Measurements from ENCODE around the gene RCAN1.
"Not testable (repeated sequence)": the region's sequence is repeated elsewhere in the genome, so short reads cannot be mapped to it uniquely, and the experiment has no call there.

Gene RCAN1

DNA sequence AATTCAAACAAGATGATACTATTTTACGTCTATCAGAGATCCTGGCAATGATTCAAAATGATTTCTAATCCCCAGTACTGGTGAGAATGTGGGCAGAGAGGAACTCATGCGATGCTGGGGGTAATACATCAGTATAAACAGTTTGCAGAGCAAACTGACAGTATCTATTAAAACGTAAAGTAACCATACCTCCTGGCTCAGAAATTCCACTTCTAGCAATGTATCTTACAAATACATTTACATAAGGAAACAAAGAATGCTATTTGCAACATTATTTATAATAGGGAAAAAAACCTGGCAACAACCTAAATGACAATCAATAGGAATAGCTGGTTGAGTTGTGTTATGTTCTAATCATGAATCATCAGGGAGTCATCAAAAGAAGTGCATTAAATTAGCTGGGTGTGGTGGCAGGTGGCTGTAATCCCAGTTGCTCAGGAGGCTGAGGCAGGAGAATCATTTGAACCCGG is 15.9 kb downstream of the RCAN1 start:
- no peak for DNase-seq

DNA sequence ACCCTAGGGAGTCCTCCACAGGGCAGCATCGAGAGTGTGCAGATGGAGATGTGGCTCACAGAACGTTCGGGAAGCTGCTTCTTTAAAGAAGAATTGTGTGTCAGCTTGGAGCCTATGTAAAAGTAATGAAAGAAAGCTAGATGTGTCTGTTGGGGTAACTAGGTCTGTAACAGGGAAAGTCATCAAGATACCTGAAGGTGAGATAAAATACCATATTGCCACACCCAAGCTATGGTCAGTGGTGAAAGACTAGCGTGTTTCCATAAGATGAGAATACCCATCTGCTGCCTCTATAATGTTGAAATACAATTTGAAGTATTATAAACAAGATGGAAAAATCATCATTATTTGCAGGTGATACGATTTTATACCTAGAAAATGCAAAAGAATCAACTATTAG is 17.5 kb downstream of the RCAN1 start:
- no peak for DNase-seq

DNA sequence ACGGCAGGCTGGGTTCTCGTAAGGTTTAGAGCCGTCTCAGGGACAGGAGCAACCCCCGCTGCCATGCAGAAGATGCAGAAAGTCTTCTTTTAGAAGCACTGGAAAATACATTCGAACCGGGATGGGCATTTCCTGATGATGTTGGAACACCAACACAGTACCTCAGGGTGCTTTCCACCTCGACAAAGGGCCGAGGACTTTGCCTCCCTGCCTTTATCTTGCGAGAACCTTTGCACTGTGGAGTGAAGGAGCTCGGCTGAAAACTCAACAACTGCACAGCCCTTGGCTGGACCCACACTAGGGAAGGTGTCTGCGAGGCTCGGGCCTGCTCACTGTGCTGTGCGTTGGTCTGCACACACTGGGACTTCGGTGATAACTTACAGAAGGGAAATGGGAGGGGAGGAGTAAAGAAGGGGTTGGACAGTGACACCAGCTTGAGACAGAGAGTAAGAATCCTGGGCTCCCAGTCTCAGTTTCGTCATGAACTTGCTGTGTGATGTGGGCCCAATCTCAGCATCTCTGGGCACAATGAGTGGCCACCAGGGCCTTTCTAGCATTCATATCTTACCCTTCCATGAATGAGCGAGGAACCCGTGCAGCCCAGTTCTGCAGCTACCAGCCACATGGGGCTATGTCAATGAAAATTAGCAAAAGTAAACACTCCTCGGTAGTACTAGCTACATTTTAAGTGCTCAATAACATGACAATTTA is 18.2 kb downstream of the RCAN1 start:
- DNase-seq: no peak

DNA sequence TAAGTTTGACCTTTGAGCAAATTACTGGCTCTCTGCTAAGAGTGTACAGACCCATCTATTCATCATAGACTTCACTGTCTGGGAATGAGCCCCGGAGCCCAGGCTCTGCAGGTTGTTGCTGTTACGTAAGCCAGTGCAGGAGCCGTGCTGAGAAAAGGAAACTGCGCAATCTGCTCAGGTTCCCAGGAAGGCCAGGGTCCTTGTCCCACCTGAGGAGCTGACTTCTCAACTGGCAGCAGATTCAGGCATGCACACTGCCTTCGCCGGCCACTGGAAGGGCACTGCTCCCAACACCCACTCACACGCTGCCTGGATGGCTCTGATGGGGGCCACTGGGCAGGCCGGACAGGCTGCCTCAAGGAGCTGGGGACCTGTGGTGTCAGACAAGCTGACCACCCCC is 19.5 kb downstream of the RCAN1 start:
- no peak for DNase-seq

DNA sequence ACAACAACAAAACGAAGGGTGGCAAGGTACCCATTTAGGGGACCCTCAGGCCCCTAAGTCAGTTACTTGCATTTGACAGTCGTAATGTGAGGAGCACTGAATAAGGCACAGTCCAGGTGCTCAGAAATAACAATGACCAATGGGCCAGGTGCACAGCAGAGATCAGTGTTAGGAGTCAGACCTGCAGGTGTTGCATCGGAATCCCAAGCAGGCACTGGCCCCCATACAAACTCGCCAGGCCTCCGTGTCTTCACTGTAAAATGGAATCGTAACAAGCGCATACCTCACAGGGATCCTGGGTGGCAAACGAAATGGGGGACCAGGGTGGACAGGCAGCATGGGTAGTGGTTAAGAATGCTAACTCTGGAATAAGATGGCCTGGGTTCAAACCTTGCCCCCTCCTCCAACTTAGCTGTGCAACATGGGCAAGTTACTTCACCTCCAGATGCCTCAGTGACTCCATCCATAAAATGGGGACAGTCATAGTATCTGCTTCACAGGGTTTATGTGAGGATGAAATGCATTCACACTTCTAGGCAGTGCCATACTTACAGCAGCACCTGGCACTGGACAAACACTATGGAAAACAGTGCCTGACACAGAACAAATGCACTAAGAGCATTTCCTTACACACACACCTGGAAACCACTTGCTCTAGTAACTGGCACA is 20.2 kb downstream of the RCAN1 start:
- DNase-seq: no peak

DNA sequence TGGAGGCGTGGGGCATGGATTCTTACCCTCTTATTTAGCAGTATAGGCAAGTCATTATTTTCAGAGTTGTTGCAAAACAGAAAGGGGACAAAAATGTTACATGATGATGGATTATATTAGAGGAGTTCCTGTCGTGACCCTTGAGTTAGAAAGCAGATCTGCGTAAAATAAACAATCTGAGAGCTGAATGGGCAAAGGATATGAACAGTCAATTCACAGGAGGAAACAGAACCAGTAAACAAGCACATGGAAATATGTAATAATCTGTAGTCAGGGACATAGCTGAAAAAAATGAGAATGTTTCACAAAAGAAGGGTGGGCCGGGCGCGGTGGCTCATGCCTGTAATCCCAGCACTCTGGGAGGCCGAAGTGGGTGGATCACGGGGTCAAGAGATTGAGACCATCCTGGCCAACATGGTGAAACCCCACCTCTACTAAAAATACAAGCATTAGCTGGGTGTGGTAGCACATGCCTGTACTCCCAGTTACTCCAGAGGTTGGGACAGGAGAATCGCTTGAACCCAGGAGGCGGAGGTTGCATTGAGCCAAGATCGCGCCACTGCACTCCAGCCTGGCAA is 20.9 kb downstream of the RCAN1 start:
- DNase-seq: no peak

DNA sequence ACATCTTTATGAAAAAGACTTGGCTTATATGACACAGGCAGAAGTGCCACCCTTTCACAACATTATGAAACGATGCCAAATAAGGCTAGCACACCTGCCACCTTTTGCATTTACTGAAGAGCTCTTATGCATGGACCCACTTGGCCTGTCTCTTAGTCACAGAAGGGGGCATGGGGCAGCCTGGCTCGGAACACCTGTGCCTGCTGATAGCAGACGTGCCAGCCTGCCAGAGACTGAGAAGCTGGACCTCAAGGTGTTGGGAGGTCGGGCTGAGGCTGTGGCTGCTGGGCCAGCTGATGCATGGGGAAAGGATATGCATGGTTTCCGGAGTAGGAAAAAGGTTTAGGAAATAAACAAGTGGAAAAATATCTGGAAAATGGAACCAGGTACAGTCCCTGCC is 21.5 kb downstream of the RCAN1 start:
- no peak for DNase-seq

DNA sequence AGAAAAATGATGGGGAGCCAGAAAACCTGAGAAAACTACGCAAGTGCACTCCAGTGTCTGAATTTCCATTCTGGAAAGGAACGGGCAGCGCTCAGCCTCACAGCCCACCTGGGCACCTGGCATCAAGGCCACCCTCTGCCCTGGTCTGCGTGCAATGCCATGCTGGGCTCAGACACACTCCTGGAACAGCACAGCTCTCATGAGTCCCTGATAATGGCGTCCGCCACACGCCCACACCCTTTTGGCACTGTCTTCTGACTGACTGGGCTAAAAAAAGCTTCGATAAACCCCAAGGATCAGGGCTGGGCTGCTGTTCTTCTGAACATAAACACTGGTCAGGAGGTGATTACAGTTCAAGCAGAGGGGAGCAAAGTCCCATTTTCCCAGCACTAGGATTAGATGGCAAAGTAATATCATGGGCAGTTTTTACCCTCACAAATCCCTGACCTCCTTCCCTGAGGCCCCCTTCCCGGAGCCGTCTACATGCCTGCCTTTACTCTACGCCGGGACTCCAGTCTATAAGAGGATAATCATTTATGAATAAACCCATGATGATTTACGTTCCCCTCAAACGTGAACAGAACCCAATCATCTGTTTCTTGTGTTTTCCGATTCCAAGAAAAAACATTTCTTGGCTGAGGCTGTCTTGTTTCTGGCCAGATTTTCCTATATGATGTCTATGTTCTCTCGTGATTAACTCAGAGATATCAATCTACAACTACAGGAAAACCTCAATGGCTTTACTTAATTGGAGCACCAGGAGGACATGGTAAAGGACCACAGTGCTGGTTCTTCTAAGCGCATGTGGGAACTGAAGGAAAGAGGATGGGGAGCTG is 22.6 kb downstream of the RCAN1 start:
- DNase-seq: no peak

DNA sequence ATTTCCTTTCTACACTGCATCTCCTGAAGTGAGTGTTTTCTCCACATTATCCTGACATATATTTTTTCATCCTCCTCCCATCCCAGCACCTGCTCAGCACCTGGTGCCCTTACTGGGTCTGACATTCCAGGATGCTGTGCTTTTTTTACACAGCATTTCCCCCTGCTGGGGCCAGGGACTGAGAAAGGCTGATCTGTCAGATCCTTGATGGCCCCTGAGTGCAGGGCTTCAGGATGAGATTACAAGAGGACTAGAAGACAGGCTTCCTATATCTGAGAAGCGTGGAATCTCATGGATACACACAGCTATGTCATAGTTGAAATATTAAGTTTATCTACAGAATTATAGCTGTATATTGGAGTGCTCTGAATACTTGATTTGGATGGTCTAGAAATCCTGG is 24.4 kb downstream of the RCAN1 start:
- DNase-seq: no peak

DNA sequence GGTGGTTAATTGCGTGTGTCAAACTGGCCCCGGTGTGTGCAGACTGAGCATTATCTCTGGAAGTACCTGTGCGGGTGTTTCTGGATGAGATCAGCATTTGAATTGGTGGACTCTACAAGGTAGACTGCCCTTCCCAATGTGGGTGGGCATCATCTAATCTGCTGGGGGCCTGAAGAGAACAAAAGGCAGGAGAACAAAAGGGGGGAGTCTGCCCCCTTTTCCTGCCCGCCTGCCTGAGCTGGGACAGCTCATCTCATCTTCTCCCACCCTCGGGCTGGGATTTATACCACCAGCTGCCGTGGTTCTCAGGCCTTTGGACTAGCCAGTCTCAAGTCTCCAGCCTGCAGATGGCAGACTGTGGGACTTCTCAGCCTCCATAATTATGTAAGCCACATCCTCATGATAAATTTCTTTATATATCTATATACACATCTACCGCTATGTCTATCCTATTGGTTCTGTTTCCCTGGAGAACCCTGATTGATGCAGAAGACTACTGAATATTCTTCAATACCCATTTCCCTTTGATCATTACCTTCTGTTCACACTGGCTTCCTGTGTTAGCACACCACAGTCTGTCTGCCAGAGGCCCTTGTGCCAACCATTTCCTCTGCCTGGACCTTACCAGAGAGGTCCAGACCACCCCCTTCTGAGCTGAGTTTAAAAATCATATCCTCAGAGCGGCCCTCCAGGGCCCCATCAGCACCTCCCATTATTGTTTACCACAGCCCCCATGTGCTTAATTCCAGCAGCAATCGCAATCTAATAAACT is 25.2 kb downstream of the RCAN1 start:
- no peak for DNase-seq

DNA sequence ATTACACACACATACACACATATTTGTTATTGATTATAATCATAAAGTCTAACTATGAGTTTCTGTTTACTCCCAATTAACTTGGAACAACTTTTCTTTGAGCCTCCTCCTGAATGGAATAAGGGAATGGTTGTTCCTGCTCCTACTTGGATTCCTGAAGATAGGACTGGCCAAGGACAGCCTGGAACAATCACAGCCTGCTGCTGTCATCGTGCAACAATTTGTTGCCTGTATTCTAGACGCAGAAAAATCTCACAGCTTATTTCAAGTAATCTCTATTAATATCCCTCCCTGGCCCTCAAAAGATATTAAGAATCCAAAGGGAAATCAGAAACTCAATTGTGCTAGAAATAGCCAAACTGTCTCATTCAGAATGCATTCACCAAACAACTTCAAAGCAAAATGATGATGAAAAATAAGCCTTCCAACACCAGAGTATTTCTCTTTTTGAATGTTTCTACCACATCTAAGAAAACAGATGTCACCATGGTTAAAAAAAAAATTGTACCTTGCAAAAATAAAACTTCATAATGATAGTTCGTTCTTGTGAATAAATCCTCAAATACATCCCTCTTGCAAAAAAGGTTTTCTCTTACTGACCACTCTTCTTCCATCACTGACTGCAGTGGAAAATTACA is 30.9 kb downstream of the RCAN1 start:
- no peak for DNase-seq

DNA sequence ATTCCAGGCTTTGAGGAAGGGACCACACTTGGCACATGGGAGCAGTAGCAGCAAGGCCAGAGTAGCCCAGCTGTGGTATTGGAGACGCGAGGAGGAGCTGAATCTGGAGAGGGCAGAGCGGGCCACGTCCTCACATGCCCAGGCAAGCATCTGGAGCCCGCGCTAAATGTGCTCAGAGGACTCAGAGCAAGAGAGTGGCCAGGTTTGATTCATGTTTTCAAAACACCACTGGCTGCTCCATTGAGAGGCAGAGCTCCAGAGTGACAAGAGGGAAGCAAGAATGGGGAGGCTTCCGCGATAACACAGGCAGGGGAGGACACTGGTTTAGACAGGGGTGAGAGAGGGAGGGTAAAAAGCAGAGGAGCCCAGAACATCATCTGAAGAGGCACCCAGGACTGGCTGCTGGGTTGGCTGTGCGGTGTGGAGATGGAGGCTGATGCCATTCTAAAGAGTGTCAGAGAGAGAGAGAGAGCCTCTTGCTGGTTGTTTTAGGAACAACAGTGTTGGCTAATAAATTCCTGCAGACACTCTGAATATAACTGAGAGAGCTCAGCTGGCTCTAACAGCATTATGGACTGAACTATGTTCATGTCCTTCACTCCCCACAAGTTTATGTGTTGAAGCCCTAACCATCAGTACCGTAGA is 32.3 kb downstream of the RCAN1 start:
- no peak for DNase-seq

DNA sequence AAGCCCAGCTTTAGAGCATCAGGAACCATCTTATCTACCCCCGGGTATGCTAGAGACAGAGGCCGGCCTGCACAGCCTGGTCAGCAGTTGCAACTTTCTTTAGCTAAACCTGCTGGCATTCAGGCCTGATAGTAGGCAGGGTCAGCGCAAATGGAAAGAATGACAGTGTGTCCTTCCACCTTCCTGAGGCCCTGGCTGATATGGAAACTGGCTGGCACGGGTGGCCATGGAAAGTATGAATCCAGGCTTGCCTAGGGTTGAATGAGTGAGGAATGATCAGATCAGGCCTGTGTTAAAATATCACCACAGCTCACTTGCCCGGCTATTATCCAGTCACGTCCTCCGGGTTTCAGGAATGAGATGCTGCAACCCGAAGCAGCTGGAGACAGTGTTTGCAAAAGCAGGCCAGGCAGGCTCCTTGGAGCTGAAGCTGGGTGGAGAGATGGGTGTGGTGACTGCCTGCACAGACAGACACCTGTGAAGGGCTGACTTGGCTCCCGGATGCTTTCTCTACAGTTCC is 34.7 kb downstream of the RCAN1 start:
- DNase-seq: no peak

DNA sequence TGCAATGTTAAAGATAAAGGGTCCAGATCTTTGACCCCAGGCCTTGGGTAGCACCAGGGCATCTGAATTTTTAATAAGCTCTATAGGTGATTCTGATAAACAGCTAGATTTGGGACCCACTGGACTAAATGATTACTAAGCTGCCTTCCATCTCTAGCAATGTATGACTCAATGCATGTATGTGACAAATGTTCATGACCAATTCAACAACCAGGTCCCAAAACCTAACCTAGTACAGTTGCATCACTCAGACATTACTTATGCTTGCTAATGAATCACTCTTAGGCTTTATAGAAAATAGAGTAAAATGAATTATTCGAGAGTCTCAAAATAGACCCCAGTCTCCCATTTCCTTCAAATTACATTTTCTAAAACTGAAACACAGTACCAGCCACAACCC is 35.5 kb downstream of the RCAN1 start:
- no peak for DNase-seq

DNA sequence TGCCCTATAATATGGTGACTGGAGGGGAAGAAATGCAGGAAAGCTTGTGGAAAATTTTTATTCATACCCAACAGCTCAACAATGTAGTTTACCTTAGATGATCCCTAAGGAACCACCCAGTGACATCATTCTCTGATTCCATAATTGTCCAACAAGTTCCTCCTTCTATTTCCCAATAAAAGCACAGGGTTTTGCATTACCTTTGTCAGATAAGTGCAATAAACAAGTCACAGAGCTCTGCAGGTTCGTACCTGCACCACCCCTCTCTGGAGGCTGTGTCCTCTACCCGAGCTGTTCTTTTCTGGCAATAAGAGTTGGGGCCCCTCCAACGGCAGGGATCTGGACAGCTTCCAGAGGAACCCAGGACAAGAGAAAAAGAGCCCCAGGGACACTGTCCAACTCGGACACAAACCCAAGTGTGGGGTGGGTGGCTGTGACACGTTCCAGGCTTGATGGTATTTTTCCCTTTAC is 38.8 kb downstream of the RCAN1 start:
- no peak for DNase-seq

DNA sequence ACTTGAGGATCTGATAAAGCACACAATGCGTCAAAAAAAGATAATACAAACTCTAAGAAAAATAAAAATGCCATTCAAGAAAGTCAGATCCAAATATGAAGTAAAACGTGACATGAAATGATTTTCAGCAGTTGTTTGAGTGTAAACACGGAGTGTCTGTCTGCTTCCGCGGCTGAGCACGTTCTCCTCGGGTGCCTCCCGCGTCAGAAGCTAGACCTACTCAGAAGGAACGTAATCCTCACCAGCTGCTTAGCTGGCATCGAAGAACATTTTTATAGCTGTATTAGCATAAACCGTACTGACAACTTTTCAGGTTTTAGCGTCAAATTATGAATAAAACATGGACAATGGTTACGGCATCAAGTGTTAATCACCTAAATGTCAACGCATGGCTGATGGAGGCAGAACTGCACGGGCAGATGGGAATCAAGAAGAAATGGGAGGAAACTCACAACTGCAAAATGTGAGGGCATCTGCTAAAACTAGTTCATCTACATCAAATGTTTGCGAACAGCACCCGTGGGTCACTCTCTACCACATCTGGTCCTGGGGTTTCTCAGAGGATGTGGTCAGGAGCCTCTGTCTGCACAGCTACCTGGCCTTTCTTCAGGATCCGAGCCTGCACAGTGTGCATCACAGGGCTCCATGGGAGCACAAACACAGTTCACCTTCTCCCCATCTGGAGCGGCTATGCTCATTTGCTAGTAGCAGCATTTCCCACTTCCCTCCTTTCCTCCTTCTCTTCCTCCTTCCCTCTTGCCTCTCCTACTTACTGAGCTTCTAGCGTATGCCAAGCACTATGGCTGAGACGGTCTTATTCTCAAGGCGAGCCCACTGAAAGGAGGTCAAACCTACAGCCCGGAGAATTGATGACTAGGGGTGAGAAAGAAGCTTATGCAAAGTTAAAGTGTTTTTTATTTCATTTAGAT is 40.0 kb downstream of the RCAN1 start:
- no peak for DNase-seq

DNA sequence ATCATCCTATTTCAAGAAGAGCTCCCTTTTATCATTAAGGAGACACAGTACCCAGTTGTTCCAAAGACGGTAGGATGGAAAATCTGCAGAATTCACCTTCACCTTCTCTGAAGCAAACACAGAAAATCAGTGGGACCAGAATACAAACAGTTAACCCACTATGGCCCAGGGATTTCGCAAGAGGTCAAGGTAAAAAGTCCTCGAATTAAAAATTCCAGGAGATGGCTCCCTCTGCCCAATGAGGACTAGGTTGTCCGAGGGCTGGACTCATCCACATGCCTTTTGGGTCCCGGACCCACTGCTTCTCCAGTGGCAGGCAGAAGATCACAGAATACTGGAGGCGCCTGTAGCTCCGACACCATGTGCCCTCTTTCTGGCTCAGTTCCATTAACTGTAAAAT is 42.9 kb downstream of the RCAN1 start:
- DNase-seq: no peak

DNA sequence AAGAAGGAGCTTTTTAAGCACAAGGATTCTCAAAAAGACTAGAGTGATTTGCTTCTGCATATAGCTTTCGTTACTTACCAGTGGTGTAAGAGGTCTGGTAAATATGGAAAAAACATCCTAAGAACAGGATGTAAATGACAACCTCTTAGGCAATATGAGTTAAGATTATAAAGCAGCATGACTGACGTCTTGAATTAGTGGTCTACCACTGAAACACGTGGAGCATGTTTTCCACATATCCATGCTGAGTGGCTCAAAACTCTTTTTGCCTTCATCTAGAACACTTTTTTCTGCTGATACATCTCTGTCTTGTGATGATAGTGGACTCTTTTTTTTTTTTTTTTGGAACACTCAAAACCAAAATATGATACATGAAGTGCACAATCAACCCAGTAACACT is 44.6 kb downstream of the RCAN1 start:
- DNase-seq: peak; percentile 31

DNA sequence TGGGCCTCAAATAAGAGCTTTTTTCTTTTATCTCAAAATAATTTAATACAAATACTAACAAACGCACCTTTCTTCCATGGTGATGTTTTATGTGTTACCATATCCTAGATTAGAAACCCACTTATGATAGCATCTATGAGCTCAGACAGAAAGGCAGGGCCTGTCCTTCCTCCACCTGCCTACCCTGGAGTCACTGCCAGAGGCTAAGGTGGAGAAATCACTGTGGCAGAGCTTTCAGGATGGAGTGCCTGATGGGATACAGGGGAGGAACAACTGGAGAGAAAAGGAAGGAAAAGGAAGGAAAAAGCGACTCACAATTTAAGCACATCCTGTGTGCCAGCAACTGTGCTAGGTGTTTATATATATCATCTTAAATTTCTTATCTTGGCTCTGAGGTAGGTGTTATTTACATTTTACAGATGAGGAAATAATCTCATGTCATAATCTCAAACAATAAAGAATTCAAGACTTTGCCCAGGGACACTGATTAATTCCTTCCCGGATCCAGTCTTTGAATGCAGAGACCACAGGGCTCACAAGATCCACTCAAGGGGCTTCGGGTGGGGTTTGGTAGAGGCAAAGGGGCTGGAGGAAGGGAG is 45.4 kb downstream of the RCAN1 start:
- no peak for DNase-seq

DNA sequence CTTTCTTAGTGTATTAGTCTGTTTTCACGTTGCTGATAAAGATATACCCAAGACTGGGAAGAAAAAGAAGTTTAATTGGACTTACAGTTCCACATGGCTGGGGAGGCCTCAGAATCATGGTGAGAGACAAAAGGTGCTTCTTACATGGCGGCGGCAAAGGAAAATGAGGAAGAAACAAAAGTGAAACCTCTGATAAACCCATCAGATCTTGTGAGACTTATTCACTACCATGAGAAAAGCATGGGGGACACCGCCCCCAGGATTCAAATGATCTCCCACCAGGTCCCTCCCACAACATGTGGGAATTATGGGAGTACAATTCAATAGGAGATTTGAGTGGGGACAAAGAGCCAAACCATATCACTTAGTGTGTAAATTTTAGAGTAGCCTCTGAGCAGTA is 46.1 kb downstream of the RCAN1 start:
- not testable (repeated sequence) for DNase-seq
